HG02759 (cell line): ENCODE data around the gene ARPC2.
A peak's percentile ranks its signal among the peaks of the same experiment; 100 is the strongest.
"Not testable (repeated sequence)": the region's sequence is repeated elsewhere in the genome, so short reads cannot be mapped to it uniquely, and the experiment has no call there.

ENCODE experiments used
- ATAC-seq: cut with Tn5 transposase; IDR thresholded peaks from one replicate; pipeline ENCODE4 v1.9.1; 2021; ENCODE audit warnings: mild to moderate bottlenecking, moderate library complexity; ENCODE audit not compliant: unreplicated experiment

ARPC2 gene

GRCh38 chr2:218269900-218270720 is 53.1 kb downstream of the ARPC2 start, which contains the start of the genes AAMP and PNKD:
TSS of gene AAMP (minus strand) at chr2:218270137. CDS start at chr2:218270086, 51 bp downstream.
TSS of gene PNKD (plus strand) at chr2:218270519. CDS start at chr2:218270536, 17 bp downstream.
- ATAC-seq = peak; percentile 89

DNA sequence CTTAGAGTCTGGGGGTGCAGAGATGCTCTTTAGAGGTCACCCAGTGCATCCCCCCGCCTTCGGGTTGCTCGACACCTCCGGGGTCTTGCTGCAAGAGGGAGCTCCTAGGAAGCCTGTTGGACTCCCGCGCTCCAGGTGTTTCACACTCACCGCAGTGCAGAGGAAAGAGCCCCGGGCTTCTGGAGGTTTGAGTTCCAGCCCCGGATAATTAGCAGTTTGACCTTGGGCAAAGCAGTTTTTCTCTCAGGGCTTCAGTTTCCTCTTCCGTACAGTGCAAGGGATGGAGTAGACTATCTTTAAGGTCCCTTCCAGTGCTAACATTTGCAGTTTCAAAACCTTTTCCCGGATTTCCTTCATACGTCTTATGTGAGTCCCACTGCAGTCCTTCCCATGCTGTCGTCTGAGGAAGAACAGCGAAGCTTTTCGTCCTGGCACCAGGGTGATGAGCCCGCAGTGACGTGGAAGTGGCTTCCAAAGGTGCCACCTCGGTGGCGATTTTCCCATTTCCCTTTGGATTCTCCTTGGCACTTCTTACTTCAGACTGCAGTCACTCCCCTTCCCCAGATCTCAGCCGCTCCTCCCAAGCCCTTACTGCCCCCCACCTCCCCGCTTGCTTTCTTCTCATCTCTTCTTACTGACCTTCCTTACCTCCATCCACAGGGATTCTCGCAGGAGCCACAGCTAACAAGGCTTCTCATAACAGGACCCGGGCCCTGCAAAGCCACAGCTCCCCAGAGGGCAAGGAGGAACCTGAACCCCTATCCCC is 53.9 kb downstream of the ARPC2 start:
- ATAC-seq = no peak

- ATAC-seq = no peak
These were observed 54.5 kb downstream of the ARPC2 start for GRCh38 chr2:218271487-218271797.

DNA sequence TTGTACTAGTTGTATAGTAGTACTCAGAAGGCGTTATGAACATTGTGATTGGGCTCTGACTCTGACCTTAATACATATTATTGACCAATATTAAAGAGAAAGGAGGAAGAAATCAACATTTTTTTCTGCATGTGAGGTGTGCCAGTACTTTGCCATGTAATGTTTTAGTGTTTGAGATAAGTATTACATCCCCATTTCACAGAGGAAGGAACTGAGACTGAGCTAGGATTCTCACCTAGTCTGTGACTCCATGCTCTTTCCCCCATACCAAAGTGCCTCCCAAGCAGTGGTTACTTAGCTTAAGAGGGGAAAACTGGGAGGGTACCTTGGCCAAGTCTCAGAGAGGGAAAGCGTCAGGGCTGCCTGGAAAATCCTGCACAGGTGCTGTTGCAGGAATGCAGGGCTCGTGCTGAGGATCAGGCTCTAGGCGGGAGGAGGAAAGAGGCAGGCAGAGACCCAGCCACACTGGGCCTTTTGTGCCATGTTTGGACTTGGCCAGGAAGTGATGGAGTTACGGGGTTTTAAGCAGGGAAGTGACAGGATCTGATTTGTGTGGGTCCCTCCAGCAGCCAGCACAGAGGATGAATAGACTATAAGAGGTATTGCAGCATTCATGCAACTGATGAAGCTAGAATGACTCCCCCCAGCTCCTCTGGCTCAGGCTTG is 55.0 kb downstream of the ARPC2 start:
- no peak for ATAC-seq

DNA sequence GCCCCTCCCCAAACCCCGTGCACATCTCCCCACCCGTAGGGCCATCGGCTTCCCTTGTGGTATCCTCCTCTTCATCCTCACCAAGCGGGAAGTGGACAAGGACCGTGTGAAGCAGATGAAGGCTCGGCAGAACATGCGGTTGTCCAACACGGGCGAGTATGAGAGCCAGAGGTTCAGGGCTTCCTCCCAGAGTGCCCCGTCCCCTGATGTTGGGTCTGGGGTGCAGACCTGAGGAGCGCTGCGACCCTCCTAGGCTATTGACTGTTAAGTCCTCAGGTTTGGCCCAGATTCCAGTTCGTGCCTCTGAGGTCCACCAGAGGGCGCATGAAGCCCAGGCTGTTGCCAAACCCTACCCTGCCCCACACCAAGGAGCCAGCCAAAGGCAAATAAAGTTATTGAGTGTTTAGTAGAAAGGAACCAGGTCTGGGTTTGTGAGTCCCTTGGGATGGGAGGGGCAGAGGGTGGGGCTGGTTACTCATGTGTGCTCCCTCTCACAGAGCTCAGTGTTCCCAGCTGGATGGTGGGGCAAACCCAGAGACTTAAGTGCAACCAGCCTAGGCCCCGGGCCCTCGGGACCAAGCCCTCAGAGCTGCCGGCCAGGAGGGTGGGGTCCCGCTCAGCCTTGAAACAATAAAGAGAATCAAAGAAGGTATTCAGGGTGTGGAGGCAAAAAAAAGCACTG is 55.7 kb downstream of the ARPC2 start:
- ATAC-seq = no peak

GRCh38 chr2:218273214-218273907 is 56.4 kb downstream of the ARPC2 start:
- not testable (repeated sequence) for ATAC-seq

DNA sequence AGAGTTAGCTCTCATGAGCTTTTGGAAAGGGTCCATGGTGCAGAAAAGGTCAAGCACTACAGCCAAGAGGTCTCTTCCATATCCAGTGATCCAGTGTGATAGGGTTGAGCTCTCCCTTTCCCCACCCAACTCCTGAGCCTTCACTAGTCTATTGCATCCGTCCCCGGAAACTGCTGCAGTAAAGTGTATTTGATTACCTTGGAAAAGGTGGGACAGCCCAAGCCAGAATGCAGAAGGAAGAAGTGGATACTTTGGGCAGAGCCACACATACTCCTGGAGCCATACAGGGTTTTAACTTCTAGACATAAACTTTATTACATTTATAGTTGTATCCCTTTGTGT is 56.9 kb downstream of the ARPC2 start:
- ATAC-seq = no peak

GRCh38 chr2:218274586-218274985 is 57.6 kb downstream of the ARPC2 start:
- no peak for ATAC-seq

DNA sequence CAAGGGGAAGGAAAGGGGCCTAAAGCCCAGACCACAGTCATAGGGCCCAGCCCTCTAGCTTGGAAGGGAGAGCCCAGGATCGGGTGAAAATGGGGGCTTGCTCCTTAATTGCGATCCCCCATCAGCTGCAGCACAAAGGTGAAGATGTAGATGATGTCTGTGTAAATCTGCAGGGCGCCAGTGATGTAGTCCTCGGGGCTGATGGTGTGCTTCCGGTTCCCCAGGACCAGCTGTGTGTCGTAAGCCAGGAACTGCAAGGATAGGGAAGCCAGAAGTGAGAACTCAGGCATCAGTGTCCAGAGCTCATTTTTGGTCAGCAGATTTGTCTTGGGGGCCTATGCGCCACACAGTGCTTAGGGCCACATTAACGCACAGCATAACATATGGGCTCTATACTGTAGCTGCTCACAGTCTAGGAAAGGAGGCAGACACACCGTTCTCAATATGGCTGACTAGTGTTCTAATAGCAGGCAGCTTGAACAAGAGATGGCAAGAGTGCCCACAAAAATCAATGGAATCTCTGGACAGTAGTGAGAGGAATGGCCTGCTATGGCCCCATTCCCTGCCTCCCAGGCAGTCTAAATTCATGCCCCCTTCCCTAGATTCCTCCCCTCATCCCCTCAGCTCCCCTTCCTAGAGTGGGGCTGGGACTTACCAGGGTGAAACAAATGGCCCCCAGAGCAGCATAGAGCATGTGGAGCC is 58.5 kb downstream of the ARPC2 start:
- ATAC-seq = no peak

DNA sequence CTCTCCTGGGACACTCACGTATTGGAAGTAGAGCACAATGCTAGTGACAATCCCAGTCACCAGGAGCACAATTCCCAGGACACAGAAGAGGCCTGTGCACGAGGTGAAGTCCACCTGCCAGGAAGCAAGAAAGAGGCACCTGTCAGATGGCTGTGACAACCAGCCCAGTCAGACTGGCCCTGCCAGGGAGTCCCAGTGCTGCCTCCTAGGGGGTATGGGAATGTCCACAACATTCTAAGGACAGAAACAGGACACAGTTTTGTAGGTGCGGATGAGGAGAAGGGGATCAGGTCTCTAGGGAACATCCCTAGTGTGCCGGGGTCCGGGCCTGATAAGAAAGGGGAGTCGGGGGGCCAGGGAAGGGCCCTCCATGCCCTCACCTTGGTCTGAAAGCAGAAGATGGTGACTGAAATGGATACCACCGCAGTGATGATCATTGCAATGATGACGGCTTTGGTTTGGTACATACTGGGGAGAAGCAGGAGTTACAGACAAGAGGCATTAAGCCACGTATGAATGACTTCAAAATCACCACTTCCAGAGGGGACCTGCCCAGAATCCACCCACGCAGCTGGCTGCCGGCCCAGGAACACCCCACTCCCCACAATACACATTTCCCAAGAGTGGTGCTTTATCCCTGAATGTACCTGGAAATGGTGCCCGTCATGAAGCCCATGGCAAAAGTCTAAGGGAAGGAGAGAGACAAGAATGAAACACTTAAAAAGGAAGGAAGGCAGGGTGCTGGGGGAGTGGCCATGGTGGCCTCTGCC is 60.2 kb downstream of the ARPC2 start:
- no peak for ATAC-seq

- no peak for ATAC-seq
These were observed 60.9 kb downstream of the ARPC2 start for GRCh38 chr2:218277921-218278320.

GRCh38 chr2:218278531-218279360 is 61.8 kb downstream of the ARPC2 start:
- ATAC-seq = no peak

GRCh38 chr2:218280260-218280870 is 63.4 kb downstream of the ARPC2 start:
- no peak for ATAC-seq

- no peak for ATAC-seq
These were observed 64.5 kb downstream of the ARPC2 start for GRCh38 chr2:218281449-218281848.

- ATAC-seq = no peak
These were observed 65.4 kb downstream of the ARPC2 start for GRCh38 chr2:218282173-218282991.

DNA sequence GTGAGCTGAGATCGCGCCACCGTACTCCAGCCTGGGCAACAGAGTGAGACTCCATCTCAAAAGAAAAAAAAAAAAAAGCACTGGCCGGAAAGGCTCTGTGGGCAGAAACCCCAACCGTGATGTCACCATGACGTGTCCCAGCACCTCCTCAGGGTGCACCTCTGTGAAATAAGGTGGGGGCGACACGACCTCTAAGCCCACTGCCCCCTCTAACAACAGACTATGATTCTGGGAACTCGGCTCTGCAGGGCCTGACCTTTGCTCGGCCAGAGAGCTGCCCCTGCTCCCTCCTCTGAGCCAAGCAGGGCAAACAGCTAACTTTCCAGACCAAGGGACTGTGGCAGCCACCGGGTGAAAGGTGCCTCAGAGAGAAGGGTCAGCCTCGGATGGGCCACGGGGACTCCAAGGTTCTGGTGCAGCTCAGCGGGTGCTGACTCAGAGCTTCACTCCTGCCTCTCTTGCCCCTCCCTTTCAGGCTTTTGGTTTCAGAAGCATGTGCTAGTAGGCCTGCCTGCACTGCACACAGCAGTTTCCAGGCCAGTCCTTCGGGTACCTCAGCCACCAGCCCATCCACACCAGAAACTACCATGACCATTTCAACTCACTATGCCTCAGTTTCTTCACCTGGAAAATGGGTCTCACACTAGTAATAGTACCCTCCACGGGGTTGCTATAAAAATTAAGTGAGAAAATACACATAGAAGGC is 67.3 kb downstream of the ARPC2 start:
- peak; percentile 41 for ATAC-seq
